Smooth muscle cell of the brain vasculature (primary cell): ENCODE results near the gene MYRFL.
"Not testable (repeated sequence)": the region's sequence is repeated elsewhere in the genome, so short reads cannot be mapped to it uniquely, and the experiment has no call there.

Experiments
- DNase-seq: peaks from one replicate; pipeline ENCODE4 v3.0.0-alpha.2; 2012; ENCODE audit warnings: low read depth, low spot score

MYRFL gene

GRCh38 chr12:69824966-69825560 is at the start of gene MYRFL:
MYRFL (plus strand) TSS chr12:69825227; CDS start chr12:69825518, 291 bp downstream.
- no peak for DNase-seq

DNA sequence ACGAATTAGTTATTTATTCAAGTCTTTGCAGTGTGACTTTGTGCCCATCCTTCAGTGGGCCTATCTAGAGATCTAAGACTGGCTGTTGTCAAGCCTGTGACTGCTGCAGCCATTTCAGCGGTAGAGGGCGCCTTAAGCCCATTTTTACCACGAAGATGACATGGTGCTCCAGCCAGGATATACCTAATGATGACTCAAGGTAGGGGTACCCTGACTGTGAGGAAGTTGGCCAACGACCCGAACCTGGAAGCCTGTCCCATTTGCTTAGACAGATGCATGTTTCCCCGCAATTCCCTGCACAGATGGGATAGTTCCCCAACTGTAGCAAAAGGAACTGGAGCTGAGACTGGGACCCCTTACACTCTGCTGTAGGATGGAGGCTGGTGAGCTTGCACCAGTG is 45.1 kb upstream of the MYRFL start:
- DNase-seq = peak; percentile 10

- DNase-seq = no peak
Measured at GRCh38 chr12:69783365-69783764, 41.7 kb upstream of the MYRFL start.

- DNase-seq = no peak
Measured at GRCh38 chr12:69789351-69789750, 35.7 kb upstream of the MYRFL start.

GRCh38 chr12:69792533-69792932 is 32.5 kb upstream of the MYRFL start:
- DNase-seq = no peak

- not testable (repeated sequence) for DNase-seq
Measured at GRCh38 chr12:69807101-69807897, 17.7 kb upstream of the MYRFL start.

DNA sequence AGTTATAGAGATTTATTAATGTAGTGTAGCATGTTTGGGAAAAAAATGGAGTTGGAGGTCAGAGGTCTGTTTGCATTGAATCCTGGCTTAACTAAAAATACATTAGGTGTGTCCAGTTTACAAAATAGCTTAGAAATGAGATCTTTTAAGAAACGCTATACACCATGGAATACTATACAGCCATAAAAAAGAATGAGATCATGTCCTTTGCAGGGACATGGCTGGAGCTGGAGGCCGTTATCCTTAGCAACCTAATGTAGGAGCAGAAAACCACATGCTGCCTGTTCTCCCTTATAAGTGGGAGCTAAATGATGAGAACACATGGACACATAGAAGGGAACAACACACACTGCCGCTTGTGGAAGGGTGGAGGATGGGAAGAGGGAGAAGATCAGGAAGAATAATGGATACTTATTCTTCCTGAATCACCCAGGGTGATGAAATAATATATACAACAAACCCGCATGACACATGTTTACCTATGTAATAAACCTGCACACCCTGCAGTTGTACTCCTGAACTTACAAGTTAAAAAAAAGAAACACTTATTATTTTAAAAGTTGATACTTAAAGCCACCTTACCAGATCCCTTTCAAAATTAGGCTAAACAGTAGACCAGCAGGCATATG is 14.0 kb upstream of the MYRFL start:
- no peak for DNase-seq

DNA sequence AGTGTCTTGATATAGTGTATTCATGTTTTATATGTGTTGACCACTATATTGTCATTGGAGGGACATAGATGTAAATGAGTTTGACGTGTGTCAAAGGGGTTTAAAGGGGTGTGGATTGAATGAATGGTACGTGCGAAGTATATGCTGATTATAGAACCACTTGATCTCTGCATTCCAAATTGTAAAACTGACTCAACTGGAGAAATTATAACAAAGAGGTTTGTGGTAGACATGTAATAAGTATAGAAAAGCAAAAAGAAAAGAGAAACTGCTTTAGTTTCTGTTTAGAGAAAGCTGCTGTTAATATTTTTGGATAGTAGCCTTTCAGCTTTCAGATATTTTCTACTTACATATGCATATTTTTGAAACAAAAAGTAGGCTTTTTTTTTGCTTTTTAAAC is 8.9 kb upstream of the MYRFL start:
- DNase-seq = no peak

DNA sequence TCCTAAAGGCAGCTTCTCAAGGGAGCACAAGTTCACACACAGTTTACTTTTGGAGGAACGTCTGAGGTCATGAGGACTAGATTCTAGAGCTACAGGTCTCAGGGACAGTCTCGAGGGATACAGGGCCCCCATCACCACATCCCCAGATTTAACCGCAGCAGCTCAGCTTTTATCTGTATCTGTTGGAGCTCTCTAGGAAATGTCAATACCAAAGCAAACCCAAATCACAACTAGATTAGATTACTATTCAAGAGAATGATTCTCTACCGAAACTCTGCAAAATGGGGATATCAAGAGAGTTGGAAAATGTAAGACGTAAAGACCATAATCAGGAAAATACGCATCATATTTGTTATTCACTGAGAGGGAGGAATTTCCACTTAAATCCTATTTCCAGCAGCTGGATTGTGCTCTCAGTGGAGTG is 4.0 kb upstream of the MYRFL start:
- no peak for DNase-seq

DNA sequence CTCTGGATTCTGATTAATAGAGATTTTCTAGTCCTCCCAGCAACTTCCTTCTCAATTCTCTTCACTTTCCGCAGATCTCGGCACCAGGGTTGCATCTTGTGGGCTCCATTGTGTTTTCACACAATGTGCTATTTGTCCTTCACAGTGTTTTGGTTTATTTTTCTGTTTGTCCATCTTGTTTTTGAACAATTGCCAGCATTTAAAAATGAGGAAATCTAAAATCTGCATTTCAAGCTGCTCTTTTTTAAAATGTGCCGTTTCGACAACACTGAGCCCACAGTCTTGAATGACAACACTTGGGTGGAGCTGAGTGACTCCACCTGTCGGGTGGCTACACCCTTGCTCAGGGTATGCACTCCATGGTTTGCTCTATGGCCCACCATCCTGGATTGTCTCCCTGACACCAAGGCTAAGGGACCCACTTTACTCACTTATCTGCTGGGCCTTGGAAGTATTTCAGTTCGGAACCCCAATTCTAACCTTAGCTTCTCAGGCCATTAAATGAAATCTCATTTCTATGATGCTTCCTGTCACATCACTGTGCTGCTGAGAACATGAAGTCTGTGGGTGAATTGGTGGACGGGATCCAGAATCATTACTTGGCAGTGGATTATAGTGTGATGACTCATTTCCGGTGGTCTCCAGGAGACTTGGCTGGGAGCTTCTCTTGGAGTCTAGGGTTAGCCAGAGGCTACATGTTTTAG is 3.4 kb upstream of the MYRFL start:
- peak; percentile 70 for DNase-seq

DNA sequence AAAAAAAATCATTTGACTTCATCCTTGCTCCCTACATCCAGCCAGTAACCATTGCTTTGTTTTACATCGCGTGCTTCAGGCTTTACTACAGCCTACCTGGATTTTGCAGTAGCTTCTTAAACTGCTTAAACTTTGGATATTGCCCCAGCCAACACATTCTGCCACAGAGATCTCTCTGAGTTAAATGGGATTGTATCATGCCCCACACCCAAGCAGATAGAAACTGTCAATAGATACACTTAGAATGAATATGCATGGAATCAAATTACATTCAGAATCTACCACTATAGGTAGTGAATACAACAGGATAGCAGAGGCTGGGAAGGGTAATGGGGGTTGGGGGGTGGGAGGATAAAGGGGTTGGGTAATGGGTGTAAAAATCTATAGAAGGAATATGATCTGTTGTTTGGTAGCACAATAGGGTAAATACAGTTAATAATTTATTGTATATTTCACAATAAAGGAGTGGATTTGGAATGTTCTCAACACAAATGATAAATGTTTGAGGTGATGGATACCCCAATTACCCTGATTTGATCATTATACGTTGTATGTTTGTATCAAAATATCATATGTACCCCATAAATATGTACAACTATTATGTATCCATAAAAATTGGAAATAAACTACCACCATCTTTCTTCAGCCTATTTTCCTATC is 2.7 kb upstream of the MYRFL start:
- no peak for DNase-seq

GRCh38 chr12:69824028-69824427 is 999 bp upstream of the MYRFL start:
- DNase-seq = no peak

GRCh38 chr12:69828897-69829296 is 3.9 kb downstream of the MYRFL start:
- no peak for DNase-seq

DNA sequence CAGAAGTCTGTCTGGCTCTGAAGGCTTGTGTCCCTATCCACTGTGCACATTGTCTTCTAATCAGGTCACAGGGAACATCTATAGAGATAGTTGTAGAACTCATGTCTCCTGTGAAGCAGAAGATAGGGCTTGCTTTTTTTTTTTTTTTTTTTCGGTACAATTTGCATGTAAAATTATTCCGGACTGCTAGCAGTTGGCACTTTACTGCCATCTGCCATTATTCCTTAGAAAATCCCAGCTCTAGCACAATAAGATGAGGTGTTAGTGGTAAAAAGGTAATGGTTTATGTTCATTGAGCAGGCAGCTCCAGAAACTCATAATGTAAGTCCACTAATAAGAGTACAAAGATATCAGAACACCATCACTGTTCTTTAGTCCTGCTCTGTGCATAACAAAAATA is 8.7 kb downstream of the MYRFL start:
- no peak for DNase-seq

DNA sequence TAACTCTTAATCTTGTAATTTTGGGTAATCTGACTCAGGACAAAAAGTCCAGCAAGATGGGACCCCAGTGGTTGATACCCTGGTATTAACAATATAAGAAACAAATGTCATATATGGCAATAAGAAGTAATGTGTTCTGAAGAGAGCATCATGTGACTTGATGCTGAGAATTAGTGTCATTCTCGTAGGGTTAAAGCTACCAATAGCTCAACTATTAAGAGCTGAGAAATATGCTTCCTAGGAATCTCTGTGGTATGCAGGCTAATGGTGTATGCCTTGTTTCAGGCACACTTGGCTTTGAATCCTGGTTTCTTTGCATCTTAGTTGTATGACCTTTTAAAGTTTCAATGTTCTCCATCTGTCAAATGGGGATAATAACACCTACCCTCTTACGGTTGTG is 9.1 kb downstream of the MYRFL start:
- DNase-seq = no peak

GRCh38 chr12:69834576-69834975 is 9.5 kb downstream of the MYRFL start:
- no peak for DNase-seq

GRCh38 chr12:69835081-69835480 is 10.1 kb downstream of the MYRFL start:
- no peak for DNase-seq

GRCh38 chr12:69836015-69836414 is 11.0 kb downstream of the MYRFL start:
- no peak for DNase-seq

- no peak for DNase-seq
Measured at GRCh38 chr12:69837191-69837590, 12.2 kb downstream of the MYRFL start.

DNA sequence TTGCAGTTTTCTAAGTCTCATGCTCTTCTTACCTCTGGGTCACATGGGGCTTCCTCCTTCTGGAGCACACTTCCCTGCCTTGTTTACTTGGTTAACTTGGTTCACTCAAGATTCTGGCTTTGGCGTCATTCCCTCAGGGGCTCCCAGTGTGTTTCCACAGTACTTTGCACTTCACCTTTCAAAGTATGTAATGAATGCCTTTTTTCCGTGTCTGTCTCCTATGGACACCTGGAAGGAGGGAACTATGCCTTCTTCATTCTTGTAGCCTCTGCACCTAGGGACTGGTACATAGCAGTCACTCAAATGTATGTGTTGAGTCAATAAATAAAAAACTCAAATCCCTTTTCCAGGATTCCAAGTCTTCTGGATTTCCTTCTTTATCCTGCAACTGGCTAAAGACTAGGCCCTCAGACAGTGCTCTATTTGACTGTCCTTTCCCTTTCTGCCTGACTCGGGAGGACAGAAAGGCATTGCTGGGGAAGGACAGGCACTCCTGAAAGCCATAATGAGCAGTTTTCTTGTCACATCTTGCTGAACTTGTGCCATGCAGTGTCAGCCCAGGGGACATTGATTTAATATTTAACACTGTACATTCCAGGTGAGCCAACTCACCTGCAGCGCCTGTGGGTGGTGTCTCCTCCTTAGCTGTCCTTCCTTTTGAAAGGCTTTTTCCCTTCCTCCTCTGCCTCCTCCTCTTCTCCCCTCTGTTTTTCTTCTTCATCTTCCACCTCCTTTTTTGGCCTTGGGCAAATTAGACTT is 12.8 kb downstream of the MYRFL start:
- DNase-seq = no peak

- no peak for DNase-seq
Measured at GRCh38 chr12:69840727-69841126, 15.7 kb downstream of the MYRFL start.
